ENCODE data around the gene MYCBPAP.

DNA sequence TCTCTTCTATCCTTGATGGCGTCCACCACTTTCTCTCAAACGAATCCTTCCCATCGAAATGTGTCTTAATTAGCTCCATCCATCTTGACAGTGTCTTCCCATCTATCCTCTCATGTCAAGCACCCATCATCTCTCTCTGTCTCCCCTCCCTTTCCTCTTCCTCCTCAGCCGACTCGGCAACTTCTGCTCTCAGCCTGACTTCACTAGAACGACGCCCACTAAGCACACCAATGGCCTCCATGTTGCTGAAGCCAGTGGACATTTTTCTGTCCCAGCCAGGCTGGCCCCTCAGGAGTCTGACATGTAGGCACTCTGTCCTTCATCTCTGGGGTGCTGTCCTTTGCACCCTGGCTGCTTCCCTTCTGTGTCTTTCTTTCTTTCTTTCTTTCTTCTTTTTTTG is 36.3 kb downstream of the MYCBPAP start:
- no peak for TF ChIP-seq POLR2A (IDR thresholded peaks at IDR 0.05)
- TF ChIP-seq, protein P1, sequence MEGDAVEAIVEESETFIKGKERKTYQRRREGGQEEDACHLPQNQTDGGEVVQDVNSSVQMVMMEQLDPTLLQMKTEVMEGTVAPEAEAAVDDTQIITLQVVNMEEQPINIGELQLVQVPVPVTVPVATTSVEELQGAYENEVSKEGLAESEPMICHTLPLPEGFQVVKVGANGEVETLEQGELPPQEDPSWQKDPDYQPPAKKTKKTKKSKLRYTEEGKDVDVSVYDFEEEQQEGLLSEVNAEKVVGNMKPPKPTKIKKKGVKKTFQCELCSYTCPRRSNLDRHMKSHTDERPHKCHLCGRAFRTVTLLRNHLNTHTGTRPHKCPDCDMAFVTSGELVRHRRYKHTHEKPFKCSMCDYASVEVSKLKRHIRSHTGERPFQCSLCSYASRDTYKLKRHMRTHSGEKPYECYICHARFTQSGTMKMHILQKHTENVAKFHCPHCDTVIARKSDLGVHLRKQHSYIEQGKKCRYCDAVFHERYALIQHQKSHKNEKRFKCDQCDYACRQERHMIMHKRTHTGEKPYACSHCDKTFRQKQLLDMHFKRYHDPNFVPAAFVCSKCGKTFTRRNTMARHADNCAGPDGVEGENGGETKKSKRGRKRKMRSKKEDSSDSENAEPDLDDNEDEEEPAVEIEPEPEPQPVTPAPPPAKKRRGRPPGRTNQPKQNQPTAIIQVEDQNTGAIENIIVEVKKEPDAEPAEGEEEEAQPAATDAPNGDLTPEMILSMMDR (IDR thresholded peaks at IDR 0.05 in 4 of 5, conservative IDR thresholded peaks at IDR 0.05 in 1 of 5) = no peak
